GM12801 (cell line): ENCODE results near the gene HLA-DQA1.

Experiments
- CTCF ChIP-seq: IDR thresholded peaks from one replicate; pipeline ENCODE4 v1.5.1; 2011; ENCODE audit warnings: control low read depth; ENCODE audit not compliant: insufficient read length; ENCODE audit errors: extremely low read depth

Gene HLA-DQA1

GRCh38 chr6:32668226-32668747 is 31.1 kb downstream of the HLA-DQA1 start:
- TF ChIP-seq CTCF: no peak

- TF ChIP-seq CTCF: no peak
These were observed 32.0 kb downstream of the HLA-DQA1 start for GRCh38 chr6:32669240-32669639.

GRCh38 chr6:32669893-32670292 is 32.7 kb downstream of the HLA-DQA1 start:
- no peak for TF ChIP-seq CTCF

GRCh38 chr6:32679492-32679891 is 42.3 kb downstream of the HLA-DQA1 start:
- no peak for TF ChIP-seq CTCF

GRCh38 chr6:32680055-32680454 is 42.8 kb downstream of the HLA-DQA1 start:
- no peak for TF ChIP-seq CTCF

- no peak for TF ChIP-seq CTCF
These were observed 47.0 kb downstream of the HLA-DQA1 start for GRCh38 chr6:32684246-32684645.

- TF ChIP-seq CTCF: no peak
These were observed 48.4 kb downstream of the HLA-DQA1 start for GRCh38 chr6:32685603-32686002.
